Choroid plexus epithelial cell (primary cell): ENCODE data around the gene MVB12B.

Experiments used
- DNase-seq: peaks from one replicate; pipeline ENCODE4 v3.0.0-alpha.2; 2010; ENCODE audit warnings: low read depth
- H3K4me3 ChIP-seq: 2 replicates; pipeline ENCODE4 v1.5.1; 2011; ENCODE audit warnings: low read depth, mild to moderate bottlenecking, control low read depth, low read length, moderate library complexity
- CTCF ChIP-seq: conservative IDR thresholded peaks from 2 replicates; pipeline ENCODE4 v1.5.1; 2011; ENCODE audit warnings: low read depth, mild to moderate bottlenecking, control low read depth, inconsistent platforms, low read length, moderate library complexity

Gene MVB12B

GRCh38 chr9:126388964-126389708 is 62.5 kb downstream of the MVB12B start:
- no peak for TF ChIP-seq CTCF
- DNase-seq: no peak
- no peak overlapping the region for H3K4me3 ChIP-seq

GRCh38 chr9:126389992-126390391 is 63.4 kb downstream of the MVB12B start:
- no peak for DNase-seq
- TF ChIP-seq CTCF: no peak
- no peak overlapping the region for H3K4me3 ChIP-seq

GRCh38 chr9:126390923-126391322 is 64.3 kb downstream of the MVB12B start:
- no peak for TF ChIP-seq CTCF
- DNase-seq: no peak
- no peak overlapping the region for H3K4me3 ChIP-seq

- H3K4me3 ChIP-seq: no peak overlapping the region
- no peak for TF ChIP-seq CTCF
- no peak for DNase-seq
Observed at GRCh38 chr9:126391713-126392661, 65.4 kb downstream of the MVB12B start.

- no peak for DNase-seq
- no peak for TF ChIP-seq CTCF
- no peak overlapping the region for H3K4me3 ChIP-seq
Observed at GRCh38 chr9:126392662-126393371, 66.2 kb downstream of the MVB12B start.

- no peak overlapping the region for H3K4me3 ChIP-seq
- no peak for TF ChIP-seq CTCF
- DNase-seq: peak; percentile 57
Observed at GRCh38 chr9:126393876-126394275, 67.2 kb downstream of the MVB12B start.
